ENCODE results near the gene CWC27.

DNA sequence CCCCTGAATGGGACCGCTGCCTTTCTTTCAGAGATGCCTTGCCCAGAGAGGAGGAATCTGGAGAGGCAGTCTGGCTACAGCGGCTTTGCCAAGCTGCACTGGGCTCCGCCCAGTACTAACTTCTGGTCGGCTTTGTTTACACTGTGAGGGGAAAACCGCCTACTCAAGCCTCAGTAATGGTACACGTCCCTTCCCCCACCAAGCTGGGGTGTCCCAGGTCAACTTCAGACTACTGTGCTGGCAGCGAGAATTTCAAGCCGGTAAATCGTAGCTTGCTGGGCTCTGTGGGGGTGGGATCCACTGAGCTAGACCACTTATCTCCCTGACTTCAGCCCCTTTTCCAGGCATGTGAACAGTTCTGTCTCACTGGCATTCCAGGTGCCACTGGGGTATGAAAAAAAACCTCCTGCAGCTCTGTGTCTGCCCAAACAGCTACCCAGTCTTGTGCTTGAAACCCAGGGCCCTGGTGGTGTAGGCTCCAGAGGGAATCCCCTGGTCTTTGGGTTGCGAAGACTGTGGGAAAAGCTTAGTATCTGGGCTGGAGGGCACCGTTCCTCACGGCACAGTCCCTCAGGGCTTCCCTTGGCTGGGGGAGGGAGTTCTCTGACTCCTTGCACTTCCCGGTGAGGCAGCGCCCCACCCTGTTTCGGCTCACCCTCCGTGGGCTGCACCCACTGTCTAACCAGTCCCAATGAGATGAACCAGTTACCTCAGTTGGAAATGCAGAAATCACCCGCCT lies 171.2 kb downstream of the CWC27 start:
- TF ChIP-seq, protein P1, sequence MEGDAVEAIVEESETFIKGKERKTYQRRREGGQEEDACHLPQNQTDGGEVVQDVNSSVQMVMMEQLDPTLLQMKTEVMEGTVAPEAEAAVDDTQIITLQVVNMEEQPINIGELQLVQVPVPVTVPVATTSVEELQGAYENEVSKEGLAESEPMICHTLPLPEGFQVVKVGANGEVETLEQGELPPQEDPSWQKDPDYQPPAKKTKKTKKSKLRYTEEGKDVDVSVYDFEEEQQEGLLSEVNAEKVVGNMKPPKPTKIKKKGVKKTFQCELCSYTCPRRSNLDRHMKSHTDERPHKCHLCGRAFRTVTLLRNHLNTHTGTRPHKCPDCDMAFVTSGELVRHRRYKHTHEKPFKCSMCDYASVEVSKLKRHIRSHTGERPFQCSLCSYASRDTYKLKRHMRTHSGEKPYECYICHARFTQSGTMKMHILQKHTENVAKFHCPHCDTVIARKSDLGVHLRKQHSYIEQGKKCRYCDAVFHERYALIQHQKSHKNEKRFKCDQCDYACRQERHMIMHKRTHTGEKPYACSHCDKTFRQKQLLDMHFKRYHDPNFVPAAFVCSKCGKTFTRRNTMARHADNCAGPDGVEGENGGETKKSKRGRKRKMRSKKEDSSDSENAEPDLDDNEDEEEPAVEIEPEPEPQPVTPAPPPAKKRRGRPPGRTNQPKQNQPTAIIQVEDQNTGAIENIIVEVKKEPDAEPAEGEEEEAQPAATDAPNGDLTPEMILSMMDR (IDR thresholded peaks at IDR 0.05), result no peak
- TF ChIP-seq POLR2A (IDR thresholded peaks at IDR 0.05) (no peak), EP300 (IDR thresholded peaks at IDR 0.05) (no peak)
